Panc1 (cell line): ENCODE measurements around the gene ARL2BP. TPM values are rescaled to one million over a fixed set of nuclear protein-coding genes. Genes with fewer than 3 reads are reported as not detected.

Experiments used
- ATAC-seq: fragments of 200-7000 bp; cut with Tn5 transposase; 2 replicates; pipeline ENCODE4 v1.9.1; 2020; ENCODE audit warnings: mild to moderate bottlenecking, moderate library complexity
- BruUV-seq: library from RNA; stranded (reverse); fragments of 400-500 nt; replicated peaks from 2 replicates; lab custom pipeline; 2021; lab: Mats Ljungman, UMichigan
- CTCF ChIA-PET: fragments of 300-600 bp; sonication (Branson Sonifier 250); formaldehyde crosslinking; loops from one replicate; lab custom pipeline; 2022; ENCODE audit warnings: antibody characterized with exemption; lab: Charles Lee
- POLR2A ChIA-PET: fragments of 300-600 bp; sonication (Branson Sonifier 250); formaldehyde crosslinking; loops from one replicate; lab custom pipeline; 2022; ENCODE audit warnings: antibody characterized with exemption; lab: Charles Lee
- DNase-seq: peaks from one replicate; pipeline ENCODE4 v3.0.0-alpha.2; 2010; ENCODE audit warnings: low read depth, low spot score
- H3K27ac ChIP-seq: 2 replicates; pipeline ENCODE4 v1.5.1; 2011; ENCODE audit warnings: mild to moderate bottlenecking, low read length, inconsistent platforms
- H3K27me3 ChIP-seq: fragments of 200-500 bp; sonication (Bioruptor generic); 2 replicates; pipeline ENCODE4 v1.6.0; 2014; ENCODE audit warnings: low read length, inconsistent platforms; ENCODE audit not compliant: control insufficient read depth, insufficient read depth
- H3K36me3 ChIP-seq: fragments of 200-500 bp; sonication (Bioruptor generic); 2 replicates; pipeline ENCODE4 v1.5.1; 2014; ENCODE audit warnings: inconsistent platforms, mild to moderate bottlenecking, low read length, moderate library complexity; ENCODE audit not compliant: control insufficient read depth, insufficient read depth
- H3K4me1 ChIP-seq: 2 replicates; pipeline ENCODE4 v1.5.1; 2011; ENCODE audit warnings: inconsistent platforms, mild to moderate bottlenecking, low read length, moderate library complexity; ENCODE audit not compliant: control insufficient read depth, insufficient read depth
- H3K4me3 ChIP-seq, 2 experiments: 2 replicates each; pipeline ENCODE4 v1.5.1; 2011 to 2012; ENCODE audit warnings: low read depth in 2 of 2, low read length in 2 of 2, mild to moderate bottlenecking in 2 of 2, inconsistent platforms in 1 of 2, moderate library complexity in 1 of 2
- H3K9me3 ChIP-seq: fragments of 200-500 bp; sonication (Bioruptor generic); 2 replicates; pipeline ENCODE4 v1.5.1; 2014; ENCODE audit warnings: low read depth, mild to moderate bottlenecking, inconsistent platforms, low read length, moderate library complexity; ENCODE audit not compliant: control insufficient read depth, insufficient read depth
- POLR2AphosphoS5 ChIP-seq: IDR thresholded peaks from 2 replicates; pipeline ENCODE4 v1.6.1; 2012; ENCODE audit warnings: mild to moderate bottlenecking, low read depth, low read length, moderate library complexity
- SIN3A ChIP-seq: IDR thresholded peaks from 2 replicates; pipeline ENCODE4 v1.6.1; 2012; ENCODE audit warnings: low read depth, mild to moderate bottlenecking, low read length, moderate library complexity, borderline replicate concordance; ENCODE audit not compliant: insufficient read depth
- TCF7L2 ChIP-seq: IDR thresholded peaks from 2 replicates; pipeline ENCODE4 v1.6.1; 2011; ENCODE audit warnings: mild to moderate bottlenecking, low read depth, low read length, inconsistent platforms
- in situ Hi-C: cut with HindIII; loops from 2 replicates; pipeline ENCODE4 v1.10.0; 2016; ENCODE audit warnings: low sequenced_read_pairs, low pct_unique_long_range_greater_than_20kb
- intact Hi-C: fragments of 100-400 bp; cut with micrococcal nuclease; formaldehyde crosslinking; loops from one replicate; pipeline ENCODE4 v1.10.0; 2022; ENCODE audit not compliant: unreplicated experiment
- total RNA-seq: library from RNA; stranded (reverse); gene quantifications from one replicate; pipeline ENCODE4 v1.2.1, GENCODE V29; 2021; ENCODE audit not compliant: unreplicated experiment
- TF ChIP-seq, protein P1 (sequence below): fragments of 450-650 bp; IDR thresholded peaks from 2 replicates; pipeline ENCODE4 v1.5.1; 2017; ENCODE audit warnings: mild to moderate bottlenecking
- TF ChIP-seq, protein P2 (sequence below), 2 experiments: IDR thresholded peaks; 2 replicates each; pipeline ENCODE4 v1.6.1; 2011 to 2012; ENCODE audit warnings: low read depth in 2 of 2, control low read depth in 1 of 2, low read length in 1 of 2, mild to moderate bottlenecking in 1 of 2, moderate library complexity in 1 of 2; ENCODE audit not compliant: insufficient read depth in 1 of 2

Gene ARL2BP
- total RNA-seq, 1 experiment from 2014 or later, result 47.7 TPM

DNA sequence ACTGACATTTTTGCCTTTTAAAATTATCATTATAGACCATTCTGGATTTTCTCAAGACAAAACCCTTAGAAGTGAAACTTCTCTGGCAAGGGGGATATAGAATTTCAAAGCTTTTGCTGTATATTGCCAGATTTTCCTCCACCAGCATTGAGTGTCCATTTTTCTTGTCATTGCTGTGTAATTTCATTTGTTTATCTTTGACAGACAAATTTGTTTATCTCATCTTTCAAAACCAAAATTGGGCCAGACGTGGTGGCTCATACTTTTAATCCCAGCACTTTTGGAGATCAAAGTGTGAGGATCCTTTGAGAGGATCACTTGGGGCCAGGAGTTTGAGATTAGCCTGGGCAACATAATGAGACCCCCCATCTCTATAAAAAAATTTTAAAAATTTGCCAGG lies 16.0 kb upstream of the ARL2BP start:
- no peak overlapping the region for H3K4me3 ChIP-seq
- CTCF ChIA-PET, result no interaction called here
- no peaks in the 10 kb centered on the region for H3K4me1 ChIP-seq
- no peaks in the 10 kb centered on the region for H3K9me3 ChIP-seq
- intact Hi-C loops (no loop called here), in situ Hi-C loops (no loop called here)
- ATAC-seq, result no peak
- no TSS peak for BruUV-seq
- POLR2A ChIA-PET, result no interaction called here
- H3K27ac ChIP-seq, result no peak overlapping the region
- DNase-seq, result no peak
- TF ChIP-seq POLR2AphosphoS5 (no peak), TCF7L2 (no peak), SIN3A (no peak)
- TF ChIP-seq, protein P1, sequence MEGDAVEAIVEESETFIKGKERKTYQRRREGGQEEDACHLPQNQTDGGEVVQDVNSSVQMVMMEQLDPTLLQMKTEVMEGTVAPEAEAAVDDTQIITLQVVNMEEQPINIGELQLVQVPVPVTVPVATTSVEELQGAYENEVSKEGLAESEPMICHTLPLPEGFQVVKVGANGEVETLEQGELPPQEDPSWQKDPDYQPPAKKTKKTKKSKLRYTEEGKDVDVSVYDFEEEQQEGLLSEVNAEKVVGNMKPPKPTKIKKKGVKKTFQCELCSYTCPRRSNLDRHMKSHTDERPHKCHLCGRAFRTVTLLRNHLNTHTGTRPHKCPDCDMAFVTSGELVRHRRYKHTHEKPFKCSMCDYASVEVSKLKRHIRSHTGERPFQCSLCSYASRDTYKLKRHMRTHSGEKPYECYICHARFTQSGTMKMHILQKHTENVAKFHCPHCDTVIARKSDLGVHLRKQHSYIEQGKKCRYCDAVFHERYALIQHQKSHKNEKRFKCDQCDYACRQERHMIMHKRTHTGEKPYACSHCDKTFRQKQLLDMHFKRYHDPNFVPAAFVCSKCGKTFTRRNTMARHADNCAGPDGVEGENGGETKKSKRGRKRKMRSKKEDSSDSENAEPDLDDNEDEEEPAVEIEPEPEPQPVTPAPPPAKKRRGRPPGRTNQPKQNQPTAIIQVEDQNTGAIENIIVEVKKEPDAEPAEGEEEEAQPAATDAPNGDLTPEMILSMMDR, result no peak
- TF ChIP-seq, protein P2, sequence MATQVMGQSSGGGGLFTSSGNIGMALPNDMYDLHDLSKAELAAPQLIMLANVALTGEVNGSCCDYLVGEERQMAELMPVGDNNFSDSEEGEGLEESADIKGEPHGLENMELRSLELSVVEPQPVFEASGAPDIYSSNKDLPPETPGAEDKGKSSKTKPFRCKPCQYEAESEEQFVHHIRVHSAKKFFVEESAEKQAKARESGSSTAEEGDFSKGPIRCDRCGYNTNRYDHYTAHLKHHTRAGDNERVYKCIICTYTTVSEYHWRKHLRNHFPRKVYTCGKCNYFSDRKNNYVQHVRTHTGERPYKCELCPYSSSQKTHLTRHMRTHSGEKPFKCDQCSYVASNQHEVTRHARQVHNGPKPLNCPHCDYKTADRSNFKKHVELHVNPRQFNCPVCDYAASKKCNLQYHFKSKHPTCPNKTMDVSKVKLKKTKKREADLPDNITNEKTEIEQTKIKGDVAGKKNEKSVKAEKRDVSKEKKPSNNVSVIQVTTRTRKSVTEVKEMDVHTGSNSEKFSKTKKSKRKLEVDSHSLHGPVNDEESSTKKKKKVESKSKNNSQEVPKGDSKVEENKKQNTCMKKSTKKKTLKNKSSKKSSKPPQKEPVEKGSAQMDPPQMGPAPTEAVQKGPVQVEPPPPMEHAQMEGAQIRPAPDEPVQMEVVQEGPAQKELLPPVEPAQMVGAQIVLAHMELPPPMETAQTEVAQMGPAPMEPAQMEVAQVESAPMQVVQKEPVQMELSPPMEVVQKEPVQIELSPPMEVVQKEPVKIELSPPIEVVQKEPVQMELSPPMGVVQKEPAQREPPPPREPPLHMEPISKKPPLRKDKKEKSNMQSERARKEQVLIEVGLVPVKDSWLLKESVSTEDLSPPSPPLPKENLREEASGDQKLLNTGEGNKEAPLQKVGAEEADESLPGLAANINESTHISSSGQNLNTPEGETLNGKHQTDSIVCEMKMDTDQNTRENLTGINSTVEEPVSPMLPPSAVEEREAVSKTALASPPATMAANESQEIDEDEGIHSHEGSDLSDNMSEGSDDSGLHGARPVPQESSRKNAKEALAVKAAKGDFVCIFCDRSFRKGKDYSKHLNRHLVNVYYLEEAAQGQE (IDR thresholded peaks at IDR 0.05; ENCODE audit: insufficient read depth in 1 of 2, low read depth in 2 of 2, low read length in 1 of 2), result no peak
- peaks cover 18% of the 10 kb centered on the region for H3K36me3 ChIP-seq
- H3K27me3 ChIP-seq, result no peaks in the 10 kb centered on the region

DNA sequence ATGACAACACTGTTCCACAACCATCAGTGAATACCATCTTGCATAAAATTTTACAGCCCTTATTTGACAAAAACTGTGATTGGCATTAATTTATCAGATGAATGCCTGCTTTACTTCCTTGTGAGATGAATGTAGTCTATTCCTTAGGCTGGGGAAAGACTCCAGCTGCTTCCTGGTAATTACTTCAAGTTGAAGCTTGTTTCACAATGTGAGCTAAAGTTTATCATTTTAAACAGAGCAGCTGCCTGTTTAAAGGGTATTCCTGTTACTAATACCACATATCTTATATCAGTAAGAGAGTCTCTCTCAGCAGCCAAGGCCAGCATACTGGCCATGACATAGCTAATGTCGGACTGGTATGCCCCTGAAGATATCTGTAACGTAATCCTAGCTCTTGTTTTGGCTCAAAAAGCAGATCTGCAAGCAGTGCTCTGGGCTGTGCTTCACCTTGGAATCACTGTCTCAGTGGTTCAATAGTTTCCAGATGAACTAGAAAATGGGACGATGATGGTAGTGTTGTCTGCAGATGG lies 13.2 kb upstream of the ARL2BP start:
- ATAC-seq, result no peak
- BruUV-seq, result no TSS peak
- H3K36me3 ChIP-seq, result peaks cover 15% of the 10 kb centered on the region
- ChIA-PET CTCF (no interaction called here), POLR2A (no interaction called here)
- H3K9me3 ChIP-seq, result no peaks in the 10 kb centered on the region
- in situ Hi-C loops, result no loop called here
- H3K27ac ChIP-seq, result no peak overlapping the region
- no peaks in the 10 kb centered on the region for H3K4me1 ChIP-seq
- no peak overlapping the region for H3K4me3 ChIP-seq
- no peak for DNase-seq
- intact Hi-C loops, result no loop called here
- no peaks in the 10 kb centered on the region for H3K27me3 ChIP-seq
- no peak for TF ChIP-seq POLR2AphosphoS5

DNA sequence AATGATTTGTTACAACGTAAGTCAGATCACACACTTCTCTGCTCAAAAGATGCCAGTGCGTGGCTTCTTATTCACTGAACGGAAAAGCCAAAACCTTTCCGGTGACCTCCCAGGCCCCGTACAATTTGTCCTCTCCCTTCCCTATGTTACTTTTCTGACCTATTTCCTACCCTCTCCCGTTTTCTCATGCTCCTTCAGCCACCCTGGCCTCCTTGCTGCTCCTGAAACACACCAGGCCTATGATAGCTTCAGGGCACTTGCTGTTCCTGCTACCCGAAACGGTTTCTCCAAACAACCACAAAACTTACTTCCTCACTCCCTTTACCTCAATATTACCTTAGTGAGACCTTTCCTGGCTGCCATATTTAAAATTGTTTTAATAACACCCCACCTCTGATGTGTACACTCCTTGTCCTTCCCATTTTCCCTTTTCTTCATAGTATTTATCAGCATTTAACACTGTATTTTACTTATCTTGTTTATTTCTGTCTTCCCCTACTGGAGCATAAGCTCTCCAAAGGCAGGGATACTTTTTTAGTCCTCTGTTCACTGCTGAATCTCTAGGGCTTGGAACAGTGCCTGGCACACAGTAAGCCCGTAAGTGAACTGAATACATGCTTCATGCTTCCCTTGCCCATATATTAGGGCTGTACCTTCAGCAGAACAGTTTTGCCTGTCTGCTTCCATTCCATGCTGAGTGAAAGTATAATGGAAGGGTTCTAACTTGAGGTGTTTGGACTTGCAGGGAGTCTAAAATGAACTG lies 10.9 kb upstream of the ARL2BP start:
- TF ChIP-seq, protein P1, result no peak
- TF ChIP-seq, protein P2 (IDR thresholded peaks at IDR 0.05; ENCODE audit: insufficient read depth in 1 of 2, low read depth in 2 of 2, low read length in 1 of 2), result no peak
- no peak for TF ChIP-seq POLR2AphosphoS5
- TF ChIP-seq SIN3A, result no peak
- no peak for TF ChIP-seq TCF7L2
- DNase-seq (no peak), ATAC-seq (no peak)
- ChIA-PET POLR2A (no interaction called here), CTCF (no interaction called here)
- Histone ChIP-seq H3K27me3 (no peaks in the 10 kb centered on the region), H3K4me3 (no peak overlapping the region), H3K36me3 (peaks cover 12% of the 10 kb centered on the region), H3K27ac (no peak overlapping the region), H3K4me1 (no peaks in the 10 kb centered on the region), H3K9me3 (no peaks in the 10 kb centered on the region)
- BruUV-seq, result no TSS peak
- intact Hi-C loops, result loop anchor here (1.0 kb wide), 1 partner anchor 16 kb away; no protein-coding TSS in a partner anchor
- in situ Hi-C loops, result no loop called here
